Activated naive CD8-positive, alpha-beta T cell treated with anti-CD3 and anti-CD28 coated beads for 36 hours (primary cell): ENCODE results near the gene CCL4. TPM values are rescaled to one million over a fixed set of nuclear protein-coding genes. Genes with fewer than 3 reads are reported as not detected.

ENCODE experiments used
- DNase-seq: peaks from one replicate; pipeline ENCODE4 v3.0.0; 2021
- H3K27ac Mint-ChIP-seq: one replicate; pipeline ENCODE4 v1.8.0; 2022; ENCODE audit warnings: mild to moderate bottlenecking, moderate library complexity, mixed read lengths
- H3K27me3 Mint-ChIP-seq: one replicate; pipeline ENCODE4 v1.8.0; 2022; ENCODE audit warnings: mild to moderate bottlenecking, mixed read lengths
- H3K36me3 Mint-ChIP-seq: one replicate; pipeline ENCODE4 v1.8.0; 2021; ENCODE audit warnings: mild to moderate bottlenecking, mixed read lengths
- H3K4me1 Mint-ChIP-seq: one replicate; pipeline ENCODE4 v1.8.0; 2021; ENCODE audit warnings: mixed read lengths
- H3K4me3 Mint-ChIP-seq: one replicate; pipeline ENCODE4 v1.8.0; 2022; ENCODE audit warnings: mild to moderate bottlenecking, moderate library complexity, mixed read lengths
- H3K9me3 Mint-ChIP-seq: one replicate; pipeline ENCODE4 v1.8.0; 2022; ENCODE audit warnings: mixed read lengths
- total RNA-seq, 2 experiments: library from RNA; stranded (reverse); gene quantifications; one replicate each; pipeline ENCODE4 v1.2.3, GENCODE V29; 2021

The CCL4 gene
- total RNA-seq, 2 experiments from 2014 or later, result 43.7 to 49.4 TPM

DNA sequence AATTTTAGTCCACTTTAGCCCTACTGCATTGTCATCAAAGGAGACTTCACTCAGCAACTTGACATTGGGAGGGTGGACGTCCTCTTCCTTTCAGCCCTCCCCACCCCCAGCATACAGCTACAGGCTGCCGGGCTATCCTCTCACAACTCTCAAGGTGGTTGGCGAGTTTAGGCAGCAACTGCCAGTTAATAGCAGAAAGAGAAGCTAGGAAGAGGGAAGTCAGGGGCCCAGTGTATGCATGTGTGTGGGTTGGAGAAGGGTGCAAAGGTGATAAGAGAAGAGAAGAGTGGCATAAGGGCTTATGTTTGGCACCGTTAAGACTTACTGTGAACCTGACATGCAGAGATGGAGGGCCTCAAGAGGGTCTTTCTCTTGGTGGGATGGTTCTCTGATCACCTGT is 31.8 kb downstream of the CCL4 start:
- Mint-ChIP-seq H3K9me3 (peaks cover 4% of the 10 kb centered on the region), H3K36me3 (peaks cover 3% of the 10 kb centered on the region), H3K27me3 (peaks cover 9% of the 10 kb centered on the region), H3K27ac (no peak overlapping the region), H3K4me3 (no peak overlapping the region), H3K4me1 (peaks cover 9% of the 10 kb centered on the region)
- DNase-seq, result no peak

DNA sequence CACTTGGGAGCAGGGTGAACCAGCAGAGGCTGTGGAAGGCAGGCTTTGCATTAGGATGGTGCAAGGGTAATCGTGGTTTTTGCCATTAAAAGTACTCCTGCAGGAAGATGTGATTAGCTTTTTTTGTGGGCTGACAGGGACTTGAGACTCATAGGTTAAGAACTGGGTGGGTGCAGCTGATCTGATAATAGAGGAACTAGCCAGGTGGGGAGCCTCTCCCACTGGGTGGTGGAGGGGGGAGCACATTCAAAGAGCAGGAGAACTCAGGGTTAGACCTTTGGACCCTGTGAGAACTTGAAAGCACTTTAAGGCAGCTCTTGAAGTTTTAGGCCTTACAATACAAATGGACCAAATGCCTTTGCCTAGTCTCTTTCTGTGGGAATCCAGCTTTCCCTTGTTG is 32.4 kb downstream of the CCL4 start:
- Mint-ChIP-seq H3K4me1 (peaks cover 9% of the 10 kb centered on the region), H3K9me3 (peaks cover 4% of the 10 kb centered on the region), H3K27ac (no peak overlapping the region), H3K4me3 (no peak overlapping the region), H3K36me3 (peaks cover 3% of the 10 kb centered on the region), H3K27me3 (peaks cover 9% of the 10 kb centered on the region)
- DNase-seq, result no peak

- Mint-ChIP-seq H3K27me3 (peaks cover 9% of the 10 kb centered on the region), H3K9me3 (peaks cover 4% of the 10 kb centered on the region), H3K4me1 (peaks cover 9% of the 10 kb centered on the region), H3K36me3 (peaks cover 3% of the 10 kb centered on the region), H3K27ac (no peak overlapping the region), H3K4me3 (no peak overlapping the region)
- DNase-seq, result no peak
Measured at GRCh38 chr17:36136439-36136838, 32.8 kb downstream of the CCL4 start.

GRCh38 chr17:36142235-36142634 is 38.6 kb downstream of the CCL4 start:
- Mint-ChIP-seq H3K9me3 (peaks cover 1% of the 10 kb centered on the region), H3K4me1 (peaks cover 3% of the 10 kb centered on the region), H3K27me3 (no peaks in the 10 kb centered on the region), H3K4me3 (no peak overlapping the region), H3K27ac (no peak overlapping the region), H3K36me3 (peaks cover under 1% of the 10 kb centered on the region)
- DNase-seq, result no peak

DNA sequence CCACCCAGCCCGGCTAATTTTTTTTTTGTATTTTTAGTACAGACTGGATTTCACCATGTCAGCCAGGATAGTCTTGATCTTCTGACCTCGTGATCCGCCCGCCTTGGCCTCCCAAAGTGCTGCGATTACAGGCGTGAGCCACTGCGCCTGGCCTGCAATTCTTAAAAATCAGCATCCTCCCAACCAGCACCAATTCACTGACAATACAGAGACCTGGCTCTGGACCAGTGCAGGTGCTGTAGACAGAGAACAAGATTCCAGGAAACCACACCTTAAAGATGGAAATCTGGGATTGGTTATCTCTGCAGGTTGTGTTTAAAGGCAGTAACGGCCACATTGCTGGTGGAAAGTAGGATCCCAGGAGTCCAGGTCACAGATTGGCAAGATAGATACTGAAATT is 39.2 kb downstream of the CCL4 start:
- Mint-ChIP-seq H3K9me3 (peaks cover 1% of the 10 kb centered on the region), H3K4me1 (peaks cover 5% of the 10 kb centered on the region), H3K4me3 (no peak overlapping the region), H3K27me3 (no peaks in the 10 kb centered on the region), H3K36me3 (no peaks in the 10 kb centered on the region), H3K27ac (no peak overlapping the region)
- no peak for DNase-seq

DNA sequence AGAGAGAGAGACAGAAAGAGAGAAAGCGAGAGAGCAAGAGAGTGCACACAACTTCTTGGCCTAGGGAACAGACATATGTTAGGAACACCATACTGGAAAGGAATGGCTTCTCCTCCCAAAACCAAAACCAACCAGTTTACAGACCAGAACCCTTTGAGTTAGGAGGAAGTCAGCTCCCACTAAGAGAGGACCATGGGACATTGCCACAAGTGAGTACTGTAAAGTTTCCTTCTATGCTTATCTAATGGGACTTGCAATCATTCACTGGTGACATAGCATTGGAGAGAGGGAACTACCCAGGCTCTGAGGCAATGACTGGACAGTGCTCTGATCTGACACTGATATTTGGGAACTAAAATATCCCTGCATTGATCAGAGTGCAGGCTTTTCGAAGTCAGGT is 40.4 kb downstream of the CCL4 start:
- Mint-ChIP-seq H3K27ac (no peak overlapping the region), H3K4me3 (no peak overlapping the region), H3K27me3 (peaks cover 4% of the 10 kb centered on the region), H3K4me1 (peaks cover 12% of the 10 kb centered on the region), H3K9me3 (no peaks in the 10 kb centered on the region), H3K36me3 (no peaks in the 10 kb centered on the region)
- DNase-seq, result no peak

GRCh38 chr17:36144981-36145729 is 41.5 kb downstream of the CCL4 start:
- Mint-ChIP-seq H3K36me3 (no peaks in the 10 kb centered on the region), H3K27me3 (peaks cover 15% of the 10 kb centered on the region), H3K9me3 (no peaks in the 10 kb centered on the region), H3K4me1 (peaks cover 14% of the 10 kb centered on the region), H3K27ac (no peak overlapping the region), H3K4me3 (no peak overlapping the region)
- no peak for DNase-seq

DNA sequence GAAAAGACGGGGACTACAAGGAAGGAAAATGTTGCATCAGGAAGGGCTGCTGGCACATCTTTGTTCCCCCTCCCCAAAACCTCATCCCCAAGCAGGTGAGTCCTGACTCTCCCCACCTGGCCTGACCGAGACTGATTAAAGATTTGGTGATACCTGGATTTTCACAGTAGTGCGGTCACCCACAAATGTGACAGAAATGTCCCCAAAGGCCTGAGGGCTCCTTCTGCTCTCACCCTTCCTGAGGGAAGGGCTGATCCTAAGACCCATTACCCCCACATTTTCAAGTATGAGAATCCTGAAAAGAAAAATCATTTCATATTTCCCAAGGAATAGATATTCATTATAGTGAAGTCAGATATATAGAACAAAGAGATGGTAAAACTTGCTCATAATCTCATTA is 44.0 kb downstream of the CCL4 start:
- no peak overlapping the region for H3K4me3 Mint-ChIP-seq
- no peaks in the 10 kb centered on the region for H3K9me3 Mint-ChIP-seq
- no peak for DNase-seq
- peaks cover 14% of the 10 kb centered on the region for H3K4me1 Mint-ChIP-seq
- H3K27me3 Mint-ChIP-seq, result peaks cover 30% of the 10 kb centered on the region
- no peak overlapping the region for H3K27ac Mint-ChIP-seq
- no peaks in the 10 kb centered on the region for H3K36me3 Mint-ChIP-seq

DNA sequence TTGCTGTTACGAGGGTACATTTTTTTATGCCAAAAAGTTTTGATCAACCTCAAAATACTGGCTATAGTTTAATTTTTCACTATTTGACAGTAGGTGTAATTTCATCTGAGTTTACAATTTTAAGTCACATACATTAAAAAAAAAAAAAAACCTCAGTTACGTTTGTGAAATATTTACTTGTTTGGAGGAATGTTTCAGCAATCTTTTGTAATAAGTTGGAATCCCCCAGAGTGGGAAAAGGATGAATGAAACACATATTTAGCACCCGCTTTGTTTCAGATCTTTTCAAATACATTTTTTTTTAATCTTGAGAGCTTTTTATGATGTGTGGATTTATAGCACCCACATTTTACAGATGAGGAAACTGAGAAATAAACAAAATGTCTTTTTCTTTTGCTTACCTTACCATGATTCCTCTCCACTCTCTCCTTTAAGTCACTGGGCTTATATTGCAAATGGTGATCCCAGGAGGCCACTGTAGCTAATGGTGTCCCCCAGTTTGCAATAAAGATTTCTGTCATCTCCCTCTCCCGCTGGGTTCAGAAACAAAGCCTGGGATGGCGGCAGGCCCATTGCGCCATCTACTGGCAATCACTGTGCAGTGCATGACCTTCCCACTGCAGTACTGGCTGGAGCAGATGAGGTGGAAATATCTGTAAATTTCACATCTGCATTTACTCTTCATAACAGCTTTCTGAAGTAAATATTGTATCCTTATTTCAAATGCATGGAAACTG is 45.1 kb downstream of the CCL4 start:
- DNase-seq, result peak; percentile 65
- H3K27ac Mint-ChIP-seq, result no peak overlapping the region
- H3K27me3 Mint-ChIP-seq, result peaks cover 40% of the 10 kb centered on the region
- peaks cover 14% of the 10 kb centered on the region for H3K4me1 Mint-ChIP-seq
- no peaks in the 10 kb centered on the region for H3K9me3 Mint-ChIP-seq
- H3K36me3 Mint-ChIP-seq, result no peaks in the 10 kb centered on the region
- no peak overlapping the region for H3K4me3 Mint-ChIP-seq

DNA sequence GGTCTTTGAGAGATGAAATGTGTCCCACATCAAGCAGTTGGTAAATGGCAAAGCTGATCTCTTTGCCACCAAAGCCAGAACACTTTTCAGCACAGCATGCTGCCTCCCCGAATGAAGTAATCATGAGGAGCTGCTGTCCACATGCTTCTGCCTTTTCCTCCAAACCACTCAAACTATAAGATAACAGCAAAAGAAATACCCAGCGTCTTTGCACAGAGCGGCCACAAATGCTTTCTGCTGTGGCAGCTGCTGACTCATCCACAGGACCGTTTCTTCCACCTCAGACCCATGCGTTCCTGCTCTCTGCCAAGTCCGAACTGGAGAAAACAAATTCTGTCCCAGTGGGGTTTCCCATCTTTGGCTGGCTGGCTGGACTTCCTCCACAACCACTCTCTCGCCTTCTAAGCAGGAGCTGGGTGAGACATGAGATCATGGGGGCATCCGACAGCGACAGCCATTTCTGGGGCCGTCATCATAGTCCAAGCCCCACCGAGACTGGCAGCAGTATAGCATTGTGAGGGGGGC is 45.7 kb downstream of the CCL4 start:
- no peak overlapping the region for H3K4me3 Mint-ChIP-seq
- DNase-seq, result no peak
- H3K27me3 Mint-ChIP-seq, result peaks cover 46% of the 10 kb centered on the region
- H3K9me3 Mint-ChIP-seq, result no peaks in the 10 kb centered on the region
- peaks cover 20% of the 10 kb centered on the region for H3K4me1 Mint-ChIP-seq
- H3K27ac Mint-ChIP-seq, result no peak overlapping the region
- no peaks in the 10 kb centered on the region for H3K36me3 Mint-ChIP-seq

DNA sequence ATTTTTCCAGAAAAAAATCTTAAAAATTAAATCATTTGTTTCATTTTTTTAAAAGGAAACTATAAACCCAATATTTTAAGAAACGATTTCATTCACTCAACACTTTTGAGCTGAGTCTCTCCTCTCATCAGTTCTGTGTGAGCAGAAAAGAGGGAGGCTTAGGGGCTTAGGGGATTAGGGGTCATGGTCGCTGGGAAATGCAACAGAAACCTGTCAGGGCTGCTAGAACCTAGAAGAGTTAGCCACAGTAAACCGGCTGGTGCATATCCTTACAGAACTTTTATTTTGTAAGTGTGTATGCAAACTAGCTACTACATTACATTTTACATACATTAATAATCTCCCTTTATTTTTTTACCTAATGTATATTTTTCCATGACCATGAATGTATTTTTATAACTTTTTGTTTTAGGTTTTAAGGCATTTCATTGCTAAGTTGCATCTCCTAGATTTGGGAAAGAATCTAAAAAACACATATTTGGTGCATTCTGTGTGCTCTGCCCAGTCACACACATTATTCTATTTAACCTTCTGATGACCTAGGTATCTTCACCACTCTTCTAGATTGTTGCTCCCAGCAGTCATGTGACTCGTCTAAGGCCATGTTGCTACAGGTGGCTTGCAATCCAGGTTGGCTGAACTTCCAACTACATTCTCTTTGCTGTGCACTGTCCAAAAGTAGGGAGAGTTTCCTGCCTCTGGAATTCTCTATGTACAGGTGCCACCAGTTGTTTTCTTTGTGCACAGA is 48.4 kb downstream of the CCL4 start:
- DNase-seq, result no peak
- Mint-ChIP-seq H3K4me3 (no peak overlapping the region), H3K4me1 (peaks cover 16% of the 10 kb centered on the region), H3K36me3 (no peaks in the 10 kb centered on the region), H3K27me3 (peaks cover 48% of the 10 kb centered on the region), H3K27ac (no peak overlapping the region), H3K9me3 (no peaks in the 10 kb centered on the region)

DNA sequence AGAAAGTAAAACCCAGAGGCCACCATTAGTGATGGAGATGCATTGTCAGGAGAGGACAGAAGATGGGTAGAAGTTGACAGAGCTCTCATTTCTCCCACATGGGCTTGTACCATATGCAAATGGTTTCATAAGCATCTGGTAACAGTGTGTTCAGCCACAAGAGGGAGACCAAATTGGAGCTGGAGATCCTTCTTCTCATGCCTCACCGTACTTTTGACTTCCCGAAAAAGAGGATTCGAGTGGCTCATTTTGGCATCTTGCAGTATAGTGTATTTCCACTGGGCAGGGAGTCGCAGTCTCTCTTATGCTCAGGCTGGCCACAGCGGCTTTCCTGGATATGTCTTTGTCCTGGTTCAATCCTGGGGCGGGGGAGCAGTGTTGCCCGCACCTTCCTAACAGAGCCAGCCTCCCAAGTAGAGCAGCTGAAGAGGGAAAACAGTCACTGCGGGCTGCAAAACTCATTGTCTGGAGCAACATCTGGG is 49.1 kb downstream of the CCL4 start:
- Mint-ChIP-seq H3K4me3 (no peak overlapping the region), H3K36me3 (no peaks in the 10 kb centered on the region), H3K9me3 (no peaks in the 10 kb centered on the region), H3K27me3 (peaks cover 48% of the 10 kb centered on the region), H3K4me1 (peaks cover 16% of the 10 kb centered on the region), H3K27ac (no peak overlapping the region)
- no peak for DNase-seq

DNA sequence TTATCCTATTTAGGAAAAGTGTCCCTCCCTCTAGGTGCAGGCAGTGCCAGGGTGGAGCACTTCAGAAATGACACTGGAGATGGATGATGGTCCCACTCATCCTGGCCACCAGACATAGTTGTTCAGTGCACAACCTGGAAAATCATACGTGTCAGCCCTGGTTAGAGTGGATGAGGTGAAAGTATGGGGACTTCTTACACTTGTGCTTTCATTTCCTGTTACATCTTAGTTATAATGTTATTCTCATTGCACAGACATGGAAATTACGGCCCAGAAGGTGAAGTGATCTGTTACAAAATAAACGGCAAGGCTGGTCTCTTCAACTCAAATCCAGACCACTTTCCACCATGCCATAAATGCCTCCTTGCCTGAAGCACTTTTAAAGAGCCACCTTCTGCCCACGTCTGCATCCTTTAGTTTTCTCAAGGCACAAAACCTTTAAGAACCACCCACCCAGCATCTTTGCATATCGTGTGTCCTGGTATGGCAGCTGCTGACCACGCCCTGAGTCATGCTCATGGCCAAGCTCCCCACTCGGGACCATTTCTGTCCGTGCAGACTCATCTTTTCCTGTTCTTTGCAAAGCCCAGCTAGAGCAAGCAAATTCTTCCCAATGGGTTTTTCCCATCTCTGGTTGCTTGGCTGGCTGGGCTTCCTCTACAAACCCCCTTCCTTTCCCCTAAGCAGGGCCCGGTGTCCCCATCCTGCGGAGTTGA is 50.4 kb downstream of the CCL4 start:
- Mint-ChIP-seq H3K4me3 (no peak overlapping the region), H3K36me3 (no peaks in the 10 kb centered on the region), H3K27me3 (peaks cover 44% of the 10 kb centered on the region), H3K27ac (no peak overlapping the region), H3K4me1 (peaks cover 8% of the 10 kb centered on the region), H3K9me3 (no peaks in the 10 kb centered on the region)
- DNase-seq, result no peak
